ENCODE measurements around the gene PFKFB4. TPM values are rescaled to one million over a fixed set of nuclear protein-coding genes. Genes with fewer than 3 reads are reported as not detected.

The PFKFB4 gene
- 14.0 to 25.2 TPM (median 15.7 TPM) in 5 replicates for total RNA-seq (2022; extraction: Qiagen RNA extraction; ENCODE audit: low read depth)

DNA sequence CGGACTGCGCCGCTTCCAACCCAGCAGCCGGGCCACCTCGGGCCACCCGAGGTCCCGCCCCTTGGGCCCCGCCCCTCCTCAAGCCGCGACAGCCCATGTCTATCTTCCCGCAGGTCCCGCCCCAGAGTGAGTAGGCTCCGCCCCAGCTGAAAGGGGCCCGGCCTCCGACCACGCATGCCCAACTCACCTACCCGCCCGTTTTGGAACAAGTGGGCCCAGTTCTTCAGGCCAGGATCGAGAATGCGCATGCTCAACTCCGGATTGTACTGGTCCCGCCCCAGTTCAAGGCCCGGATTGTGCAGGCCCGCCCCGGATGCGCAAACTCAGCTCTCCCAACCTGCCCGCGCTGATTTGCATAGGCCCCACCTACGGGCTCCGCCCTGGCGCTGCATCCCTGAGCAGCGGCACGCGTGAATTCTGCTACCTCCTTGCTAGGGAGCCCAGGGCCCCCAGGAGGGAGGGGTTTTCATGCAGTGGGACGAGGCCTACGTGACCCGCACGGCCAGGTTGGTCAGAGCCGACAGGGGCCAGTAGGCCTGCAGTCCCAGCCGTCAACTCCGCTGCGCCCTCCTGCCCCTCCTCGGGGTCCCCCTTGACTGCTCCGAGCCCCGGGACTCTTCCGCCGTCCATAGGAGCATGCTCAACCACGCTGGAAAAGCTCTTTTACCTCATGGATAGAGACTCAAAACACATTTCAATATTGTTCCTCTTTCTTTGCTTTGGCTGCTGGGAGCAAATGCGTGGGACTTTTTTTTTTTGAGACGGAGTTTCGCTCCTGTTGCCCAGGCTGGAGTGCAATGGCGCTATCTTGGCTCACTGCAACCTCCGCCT, at the start of gene PFKFB4:
PFKFB4 (minus strand) TSS at position 8 of the 831 bp plus-strand sequence. CDS start 26 bp downstream, outside the sequence.

DNA sequence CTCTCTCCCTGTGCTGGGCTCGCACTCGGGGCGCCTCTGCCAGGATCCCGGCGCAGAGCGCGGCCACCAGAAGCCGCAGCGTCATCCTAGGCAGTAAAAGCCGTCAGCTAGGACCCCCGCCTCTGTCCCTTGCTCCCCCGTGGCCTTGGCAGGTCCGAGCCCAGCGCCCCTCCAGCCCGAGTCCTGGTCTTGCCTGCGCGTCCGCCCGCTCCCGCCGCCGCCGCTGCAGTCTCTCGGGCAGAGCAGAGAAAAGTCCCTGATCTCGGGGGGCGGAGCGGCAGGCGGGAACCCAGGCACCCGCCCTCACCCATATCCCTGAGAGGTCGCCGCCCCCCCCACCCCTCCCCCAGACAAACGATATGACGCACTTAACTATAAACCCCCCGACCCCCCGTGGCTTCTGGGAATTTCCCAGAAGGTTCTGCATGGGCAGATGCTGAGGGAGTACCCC, 38.5 kb upstream of the PFKFB4 start, which contains the start of gene COL7A1:
COL7A1 (minus strand) TSS at position 255 of the 451 bp plus-strand sequence; CDS start at position 85, 170 bp downstream.

GRCh38 chr3:48563382-48563918, 6.8 kb upstream of the PFKFB4 start, which contains the start of gene UCN2:
TSS of gene UCN2 (minus strand) at chr3:48563781. CDS start at chr3:48563124, 657 bp downstream.

GRCh38 chr3:48504051-48504946, 52.3 kb downstream of the PFKFB4 start, which contains the start of gene SHISA5:
TSS of gene SHISA5 (minus strand) at chr3:48504174. CDS start at chr3:48504094, 80 bp downstream.

Other genes starting within 250 kb of the PFKFB4 start
- not detected in 5 replicates for gene SPINK8, start 223.1 kb downstream of the PFKFB4 start, total RNA-seq (2022; extraction: Qiagen RNA extraction; ENCODE audit: low read depth)
- not detected in 5 replicates for gene FBXW12, start 184.6 kb downstream of the PFKFB4 start, total RNA-seq (2022; extraction: Qiagen RNA extraction; ENCODE audit: low read depth)
- gene PLXNB1, start 126.7 kb downstream of the PFKFB4 start, total RNA-seq (2022; extraction: Qiagen RNA extraction; ENCODE audit: low read depth) = 13.7 to 17.6 TPM (median 14.1 TPM) in 5 replicates
- gene CCDC51, start 116.7 kb downstream of the PFKFB4 start, total RNA-seq (2022; extraction: Qiagen RNA extraction; ENCODE audit: low read depth) = 24.0 to 28.4 TPM (median 26.6 TPM) in 5 replicates
- 260 to 415 TPM (median 305 TPM) in 5 replicates for gene TMA7, start 116.5 kb downstream of the PFKFB4 start, total RNA-seq (2022; extraction: Qiagen RNA extraction; ENCODE audit: low read depth)
- gene ATRIP, start 110.1 kb downstream of the PFKFB4 start, total RNA-seq (2022; extraction: Qiagen RNA extraction; ENCODE audit: low read depth) = 7.8 to 9.4 TPM (median 9.3 TPM) in 5 replicates
- gene SHISA5, start 52.6 kb downstream of the PFKFB4 start, total RNA-seq (2022; extraction: Qiagen RNA extraction; ENCODE audit: low read depth) = 102 to 137 TPM (median 129 TPM) in 5 replicates
- gene UCN2, start 7.0 kb upstream of the PFKFB4 start, total RNA-seq (2022; extraction: Qiagen RNA extraction; ENCODE audit: low read depth) = 8.5 to 11.8 TPM (median 10.2 TPM) in 5 replicates
- 152 to 242 TPM (median 215 TPM) in 5 replicates for gene COL7A1, start 38.5 kb upstream of the PFKFB4 start, total RNA-seq (2022; extraction: Qiagen RNA extraction; ENCODE audit: low read depth)
- 161 to 184 TPM (median 180 TPM) in 5 replicates for gene UQCRC1, start 52.8 kb upstream of the PFKFB4 start, total RNA-seq (2022; extraction: Qiagen RNA extraction; ENCODE audit: low read depth)
- gene TMEM89, start 65.0 kb upstream of the PFKFB4 start, total RNA-seq (2022; extraction: Qiagen RNA extraction; ENCODE audit: low read depth) = 0.15 to 0.24 TPM in 2 of 5 replicates, not detected in the others
- gene SLC26A6, start 78.7 kb upstream of the PFKFB4 start, total RNA-seq (2022; extraction: Qiagen RNA extraction; ENCODE audit: low read depth) = 15.3 to 21.4 TPM (median 18.9 TPM) in 5 replicates
- gene CELSR3, start 106.1 kb upstream of the PFKFB4 start, total RNA-seq (2022; extraction: Qiagen RNA extraction; ENCODE audit: low read depth) = 3.0 to 5.4 TPM (median 4.7 TPM) in 5 replicates
- gene NCKIPSD, start 129.1 kb upstream of the PFKFB4 start, total RNA-seq (2022; extraction: Qiagen RNA extraction; ENCODE audit: low read depth) = 8.2 to 10.9 TPM (median 9.0 TPM) in 5 replicates
- gene IP6K2, start 160.4 kb upstream of the PFKFB4 start, total RNA-seq (2022; extraction: Qiagen RNA extraction; ENCODE audit: low read depth) = 45.3 to 52.3 TPM (median 48.9 TPM) in 5 replicates